ENCODE results near the gene LPCAT1.

LPCAT1 gene

GRCh38 chr5:1444361-1445189 is 79.2 kb downstream of the LPCAT1 start:
- no peak for DNase-seq (ENCODE audit: low read depth, low spot score)

GRCh38 chr5:1443991-1444360 is 79.8 kb downstream of the LPCAT1 start:
- DNase-seq (ENCODE audit: low read depth, low spot score) = no peak

- no peak for DNase-seq (ENCODE audit: low read depth, low spot score)
Measured at GRCh38 chr5:1443171-1443570, 80.6 kb downstream of the LPCAT1 start.

- no peak for DNase-seq (ENCODE audit: low read depth, low spot score)
Measured at GRCh38 chr5:1442222-1443145, 81.3 kb downstream of the LPCAT1 start.

GRCh38 chr5:1441166-1441865 is 82.4 kb downstream of the LPCAT1 start:
- no peak for DNase-seq (ENCODE audit: low read depth, low spot score)

GRCh38 chr5:1440098-1440493 is 83.7 kb downstream of the LPCAT1 start:
- DNase-seq (ENCODE audit: low read depth, low spot score) = no peak

GRCh38 chr5:1439388-1440097 is 84.2 kb downstream of the LPCAT1 start:
- DNase-seq (ENCODE audit: low read depth, low spot score) = no peak

GRCh38 chr5:1438871-1439270 is 84.9 kb downstream of the LPCAT1 start:
- no peak for DNase-seq (ENCODE audit: low read depth, low spot score)

GRCh38 chr5:1437876-1438559 is 85.7 kb downstream of the LPCAT1 start:
- no peak for DNase-seq (ENCODE audit: low read depth, low spot score)

GRCh38 chr5:1437226-1437829 is 86.4 kb downstream of the LPCAT1 start:
- DNase-seq (ENCODE audit: low read depth, low spot score) = no peak

- no peak for DNase-seq (ENCODE audit: low read depth, low spot score)
Measured at GRCh38 chr5:1436681-1437080, 87.1 kb downstream of the LPCAT1 start.

GRCh38 chr5:1436036-1436435 is 87.7 kb downstream of the LPCAT1 start:
- no peak for DNase-seq (ENCODE audit: low read depth, low spot score)

GRCh38 chr5:1435369-1435768 is 88.4 kb downstream of the LPCAT1 start:
- no peak for DNase-seq (ENCODE audit: low read depth, low spot score)

GRCh38 chr5:1432296-1432695 is 91.5 kb downstream of the LPCAT1 start:
- DNase-seq (ENCODE audit: low read depth, low spot score) = no peak

GRCh38 chr5:1431896-1432295 is 91.9 kb downstream of the LPCAT1 start:
- no peak for DNase-seq (ENCODE audit: low read depth, low spot score)

GRCh38 chr5:1431021-1431811 is 92.5 kb downstream of the LPCAT1 start:
- DNase-seq (ENCODE audit: low read depth, low spot score) = no peak

GRCh38 chr5:1430121-1430795 is 93.5 kb downstream of the LPCAT1 start:
- DNase-seq (ENCODE audit: low read depth, low spot score) = no peak

- no peak for DNase-seq (ENCODE audit: low read depth, low spot score)
Measured at GRCh38 chr5:1429496-1429895, 94.3 kb downstream of the LPCAT1 start.

- DNase-seq (ENCODE audit: low read depth, low spot score) = no peak
Measured at GRCh38 chr5:1429066-1429465, 94.7 kb downstream of the LPCAT1 start.
